ENCODE measurements around the gene SETDB1. TPM values are rescaled to one million over a fixed set of nuclear protein-coding genes. Genes with fewer than 3 reads are reported as not detected.

Gene SETDB1
- total and polyA plus RNA-seq, 2 of the 8 experiments (the other 6 are each of a cell fraction or from before 2014, with no cell fraction given): 27.5 to 48.8 TPM

GRCh38 chr1:150890033-150890416 lies 36.1 kb upstream of the SETDB1 start:
- no peak overlapping the region for H2AFZ ChIP-seq (ENCODE audit: low read length)
- no peak overlapping the region for H3K18ac ChIP-seq (ENCODE audit: extremely low read depth, low read length)
- no peak overlapping the region for H2AK5ac ChIP-seq (ENCODE audit: low read depth, low read length)
- H3K56ac ChIP-seq (replicated peaks; ENCODE audit: insufficient read length, low read depth, low read length): no peak overlapping the region
- H3K14ac ChIP-seq (ENCODE audit: insufficient read length): no peak overlapping the region
- H4K8ac ChIP-seq (ENCODE audit: extremely low read depth, insufficient read depth, low read length): no peak overlapping the region
- H3K27ac ChIP-seq (ENCODE audit: low read depth, low read length): no peak overlapping the region
- no peaks in the 10 kb centered on the region for H3K79me2 ChIP-seq (ENCODE audit: control insufficient read depth in 1 of 2, insufficient read depth in 2 of 2, low read length in 2 of 2)
- H3K4me1 ChIP-seq (replicated peaks in 1 of 4; ENCODE audit: control insufficient read depth in 3 of 4, insufficient read depth in 4 of 4, low read length in 3 of 4): peaks cover 0 to 2% (median 0%) of the 10 kb centered on the region in 4 experiments; a peak in 1 of 7 replicates
- no peaks in the 10 kb centered on the region for H3K36me3 ChIP-seq (ENCODE audit: control insufficient read depth in 2 of 4, insufficient read depth in 4 of 4, low read length in 3 of 4)
- no peak for TF ChIP-seq BCL11A (IDR thresholded peaks at IDR 0.05; ENCODE audit: low read depth in 2 of 2, low read length in 2 of 2)
- no peak for TF ChIP-seq SP4 (IDR thresholded peaks at IDR 0.05; ENCODE audit: low read length)
- no peak for TF ChIP-seq SUZ12 (IDR thresholded peaks at IDR 0.05; ENCODE audit: low read length)
- no peak for TF ChIP-seq ATF2 (IDR thresholded peaks at IDR 0.05; ENCODE audit: low read length)
- TF ChIP-seq SP2 (IDR thresholded peaks at IDR 0.05; ENCODE audit: low read length): no peak
- no peak for TF ChIP-seq PHF8 (conservative IDR thresholded peaks at IDR 0.05; ENCODE audit: low read depth, low read length)
- TF ChIP-seq CHD2 (IDR thresholded peaks at IDR 0.05; ENCODE audit: low read length): no peak
- no peaks in the 10 kb centered on the region for H3K9me3 ChIP-seq (ENCODE audit: insufficient read depth in 2 of 2, low read depth in 1 of 2, low read length in 1 of 2)
- H2BK20ac ChIP-seq (ENCODE audit: low read length): no peak overlapping the region
- 92% methylated on average over 1 of the region's 1 CpG; no CpG with 5 or more reads in 1 of the 2 experiments for WGBS, 2 experiments (ENCODE audit: extremely low coverage in 1 of 2, insufficient coverage in 1 of 2, insufficient read length in 1 of 2, insufficient replicate concordance in 2 of 2, low coverage in 1 of 2, low lambda C conversion rate in 2 of 2, missing lambda C conversion rate in 1 of 2)
- DNase-seq (ENCODE audit: low read depth in 1 of 2, low spot score in 2 of 2) (no peak), FAIRE-seq (no peak)
- ChIA-PET POLR2A (ENCODE audit: partially characterized antibody) (no interaction called here), CTCF (ENCODE audit: partially characterized antibody) (interaction anchor here (2.0 kb wide), 1 partner anchor 33 kb away, joined by 5 read pairs; no protein-coding TSS in a partner anchor)
- no peaks in the 10 kb centered on the region for H4K20me1 ChIP-seq (replicated peaks in 1 of 2; ENCODE audit: control insufficient read depth in 1 of 2, insufficient read depth in 2 of 2, low read length in 2 of 2)
- no peak overlapping the region for H2BK120ac ChIP-seq (replicated peaks; ENCODE audit: low read depth, low read length)
- no peak overlapping the region for H3K4ac ChIP-seq (replicated peaks; ENCODE audit: insufficient read length, low read depth, low read length)
- H3K23me2 ChIP-seq (ENCODE audit: low read depth, low read length): no peaks in the 10 kb centered on the region
- H3K4me3 ChIP-seq (ENCODE audit: extremely low read depth in 1 of 4, insufficient read depth in 2 of 4, low read depth in 3 of 4, low read length in 4 of 4): no peak overlapping the region
- no peak overlapping the region for H3K4me2 ChIP-seq (ENCODE audit: insufficient read depth in 1 of 2, low read depth in 2 of 2, low read length in 2 of 2)
- H4K5ac ChIP-seq (ENCODE audit: insufficient read length, low read depth, low read length): no peak overlapping the region
- H3K27me3 ChIP-seq (replicated peaks in 1 of 4; ENCODE audit: control insufficient read depth in 3 of 4, extremely low read depth in 1 of 4, insufficient read depth in 3 of 4, low read length in 3 of 4): no peaks in the 10 kb centered on the region
- no peak overlapping the region for H2BK15ac ChIP-seq (ENCODE audit: low read length)
- H2BK5ac ChIP-seq (ENCODE audit: low read depth, low read length): no peak overlapping the region
- H3K23ac ChIP-seq (ENCODE audit: insufficient read length): no peak overlapping the region
- no peaks in the 10 kb centered on the region for H3K79me1 ChIP-seq (ENCODE audit: low read depth, low read length)
- no peak overlapping the region for H3K9ac ChIP-seq (replicated peaks in 1 of 4; ENCODE audit: extremely low read depth in 1 of 4, low read depth in 3 of 4, low read length in 3 of 4)
- no peak overlapping the region for H4K91ac ChIP-seq (replicated peaks; ENCODE audit: insufficient read length, low read length)
- no peak overlapping the region for H2BK12ac ChIP-seq (ENCODE audit: low read depth, low read length)

Measured in H1 (cell line).